Measurements from ENCODE around the gene PAX8. TPM values are rescaled to one million over a fixed set of nuclear protein-coding genes. Genes with fewer than 3 reads are reported as not detected.

Gene PAX8
- total RNA-seq, 1 experiment from 2014 or later, result 0.15 TPM

DNA sequence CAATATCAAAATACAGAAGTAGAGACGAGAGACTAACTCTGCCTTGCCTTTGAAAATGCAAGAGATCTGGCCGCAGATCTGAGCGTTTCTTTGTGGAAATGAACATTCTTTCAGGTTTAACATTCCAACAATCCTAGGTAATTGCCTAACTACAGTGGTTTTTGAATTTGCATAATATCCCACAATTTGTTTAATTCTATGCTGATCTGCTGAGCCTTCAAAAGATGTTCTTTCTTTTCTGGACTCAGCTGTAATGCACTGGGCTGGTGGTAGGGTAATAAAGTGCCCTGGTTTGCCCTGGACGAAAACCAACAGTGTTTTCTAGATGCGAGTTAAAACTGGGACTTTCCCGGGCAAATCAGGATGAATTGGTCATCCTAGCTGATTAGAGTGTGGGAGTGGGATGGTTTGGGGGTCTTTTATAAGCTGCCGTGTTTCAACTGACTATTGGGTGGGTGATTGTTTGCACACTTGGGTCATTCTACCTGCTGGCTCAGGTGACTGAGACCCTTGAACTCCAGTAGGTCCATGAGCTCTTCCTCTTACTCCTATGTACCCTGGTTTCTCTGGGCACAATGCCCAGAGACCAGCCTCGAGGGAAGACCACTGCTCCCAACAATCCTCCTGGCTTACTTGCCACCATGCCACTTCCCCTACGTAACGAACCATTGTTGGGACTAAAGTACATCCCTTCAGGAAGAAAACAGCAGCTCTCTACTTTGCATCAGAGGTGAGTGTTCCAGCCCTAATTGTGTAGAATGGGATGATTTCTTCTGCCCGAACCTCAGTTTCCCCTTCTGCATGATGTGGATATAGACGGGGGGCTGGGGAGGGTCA, 3.4 kb upstream of the PAX8 start:
- Histone ChIP-seq H3K4me1 (ENCODE audit: control insufficient read depth, insufficient read depth, low read length) (peaks cover 11% of the 10 kb centered on the region), H3K36me3 (ENCODE audit: control insufficient read depth, insufficient read depth, low read length) (no peaks in the 10 kb centered on the region), H3K27me3 (ENCODE audit: control insufficient read depth, insufficient read depth, low read length) (no peaks in the 10 kb centered on the region), H3K27ac (ENCODE audit: low read length) (no peak overlapping the region; the same call in 1 of the 2 replicates), H3K9me3 (ENCODE audit: control insufficient read depth, insufficient read depth, low read depth, low read length) (no peaks in the 10 kb centered on the region), H3K4me3 (ENCODE audit: low read depth in 2 of 2, low read length in 2 of 2) (no peak overlapping the region)
- CTCF ChIA-PET, result no interaction called here
- DNase-seq (ENCODE audit: low read depth, low spot score) (no peak), ATAC-seq (no peak)
- in situ Hi-C loops (cut with HindIII; ENCODE audit: low pct_unique_long_range_greater_than_20kb, low sequenced_read_pairs), result no loop called here
- no TSS peak for BruUV-seq (replicated peaks)
- intact Hi-C loops (cut with micrococcal nuclease; ENCODE audit: unreplicated experiment), result no loop called here
- TF ChIP-seq CTCF (IDR thresholded peaks at IDR 0.05) (no peak), REST (IDR thresholded peaks at IDR 0.05; ENCODE audit: insufficient read depth in 1 of 2, low read depth in 2 of 2, low read length in 1 of 2) (no peak), TCF7L2 (IDR thresholded peaks at IDR 0.05; ENCODE audit: low read depth, low read length) (no peak), POLR2AphosphoS5 (IDR thresholded peaks at IDR 0.05; ENCODE audit: low read depth, low read length) (no peak), SIN3A (IDR thresholded peaks at IDR 0.05; ENCODE audit: borderline replicate concordance, insufficient read depth, low read depth, low read length) (no peak)
- POLR2A ChIA-PET, result no interaction called here

GRCh38 chr2:113278073-113278741, 514 bp downstream of the PAX8 start:
- no TSS peak for BruUV-seq (replicated peaks)
- 0 out of 2 replicates have a peak, but pooled peaks cover 4% of the 10 kb centered on the region for H3K27me3 ChIP-seq (ENCODE audit: control insufficient read depth, insufficient read depth, low read length)
- in situ Hi-C loops (cut with HindIII; ENCODE audit: low pct_unique_long_range_greater_than_20kb, low sequenced_read_pairs) (no loop called here), intact Hi-C loops (cut with micrococcal nuclease; ENCODE audit: unreplicated experiment) (no loop called here)
- no peak overlapping the region for H3K27ac ChIP-seq (ENCODE audit: low read length)
- no peak for TF ChIP-seq TCF7L2 (IDR thresholded peaks at IDR 0.05; ENCODE audit: low read depth, low read length)
- TF ChIP-seq REST (IDR thresholded peaks at IDR 0.05; ENCODE audit: insufficient read depth in 1 of 2, low read depth in 2 of 2, low read length in 1 of 2), result no peak
- TF ChIP-seq POLR2AphosphoS5 (IDR thresholded peaks at IDR 0.05; ENCODE audit: low read depth, low read length), result no peak
- no peak for TF ChIP-seq SIN3A (IDR thresholded peaks at IDR 0.05; ENCODE audit: borderline replicate concordance, insufficient read depth, low read depth, low read length)
- no peak for TF ChIP-seq CTCF (IDR thresholded peaks at IDR 0.05)
- DNase-seq (ENCODE audit: low read depth, low spot score) (no peak), ATAC-seq (no peak)
- CTCF ChIA-PET, result no interaction called here
- H3K4me1 ChIP-seq (ENCODE audit: control insufficient read depth, insufficient read depth, low read length), result peaks cover 6% of the 10 kb centered on the region; the same call in 1 of the 2 replicates
- H3K36me3 ChIP-seq (ENCODE audit: control insufficient read depth, insufficient read depth, low read length), result no peaks in the 10 kb centered on the region
- POLR2A ChIA-PET, result no interaction called here
- no peaks in the 10 kb centered on the region for H3K9me3 ChIP-seq (ENCODE audit: control insufficient read depth, insufficient read depth, low read depth, low read length)
- H3K4me3 ChIP-seq (ENCODE audit: low read depth in 2 of 2, low read length in 2 of 2), result no peak overlapping the region

Measured in Panc1 (cell line).